ENCODE results near the gene TSPAN4. TPM values are rescaled to one million over a fixed set of nuclear protein-coding genes. Genes with fewer than 3 reads are reported as not detected.
A peak's percentile ranks its signal among the peaks of the same experiment; 100 is the strongest.

TSPAN4 gene
- total and polyA plus RNA-seq, 4 donors = 16.5 to 38.1 (median 30.4) TPM

GRCh38 chr11:849951-850774 lies 7.5 kb downstream of the TSPAN4 start:
- Histone ChIP-seq H3K9me3 (ENCODE audit: control insufficient read depth in 4 of 4, low read length in 3 of 4) (no peaks in the 10 kb centered on the region), H3K4me3 (ENCODE audit: low read depth in 1 of 3, low read length in 3 of 3) (peak overlapping the region in 1 of 3 donors; percentile 37), H3K27me3 (ENCODE audit: control insufficient read depth in 4 of 4, insufficient read depth in 4 of 4, low read length in 3 of 4) (peaks cover 0 to 3% (median 0%) of the 10 kb centered on the region in 4 donors), H3K4me1 (ENCODE audit: control insufficient read depth in 4 of 4, insufficient read depth in 4 of 4, low read length in 3 of 4) (peaks cover 0 to 24% (median 6%) of the 10 kb centered on the region in 4 donors), H3K27ac (ENCODE audit: low read depth in 1 of 2, low read length in 2 of 2) (no peak overlapping the region), H3K36me3 (ENCODE audit: control insufficient read depth in 4 of 4, insufficient read depth in 3 of 4, low read depth in 1 of 4, low read length in 3 of 4) (no peaks in the 10 kb centered on the region), H3K9ac (ENCODE audit: low read depth in 1 of 2, low read length in 2 of 2) (no peak overlapping the region)
- WGBS = 45% methylated on average over 97 of the region's 97 CpGs
- DNase-seq (ENCODE audit: low spot score) = no peak
- TF ChIP-seq EGR1 (IDR thresholded peaks at IDR 0.05; ENCODE audit: low read depth in 2 of 2) (no peak), ZBTB33 (IDR thresholded peaks at IDR 0.05) (no peak), GABPA (IDR thresholded peaks at IDR 0.05 in 1 of 2, conservative IDR thresholded peaks at IDR 0.05 in 1 of 2) (no peak), MAX (IDR thresholded peaks at IDR 0.05) (no peak), CTCF (IDR thresholded peaks at IDR 0.05; ENCODE audit: low read depth, low read length, missing input control) (no peak), REST (IDR thresholded peaks at IDR 0.05) (no peak), HNF4G (IDR thresholded peaks at IDR 0.05) (no peak), FOXA2 (IDR thresholded peaks at IDR 0.05) (no peak), FOXA1 (IDR thresholded peaks at IDR 0.05) (no peak), ATF3 (IDR thresholded peaks at IDR 0.05) (no peak), JUND (IDR thresholded peaks at IDR 0.05) (no peak), SP1 (IDR thresholded peaks at IDR 0.05) (no peak)
